Heart right ventricle (tissue), 16 donors: ENCODE results near the gene GSX2. TPM values are rescaled to one million over a fixed set of nuclear protein-coding genes. Genes with fewer than 3 reads are reported as not detected.
"Not testable (repeated sequence)": the region's sequence is repeated elsewhere in the genome, so short reads cannot be mapped to it uniquely, and the experiment has no call there.

Experiments used
- ATAC-seq, 8 donors: fragments of 200-7000 bp; cut with Tn5 transposase; one replicate each; pipeline ENCODE4 v1.9.1; 2020; ENCODE audit warnings: mild to moderate bottlenecking in 8 of 8, moderate library complexity in 8 of 8, moderate number of reproducible peaks in 1 of 8
- DNase-seq, 2 donors: peaks; one replicate each; pipeline ENCODE4 v3.0.0-alpha.2; 2020
- H3K27ac ChIP-seq, 10 donors: fragments of 200-600 bp; sonication (generic) in 2 of 10; one replicate each; pipeline versions ENCODE4 v1.5.0 to v1.8.0; 2020 to 2022; ENCODE audit warnings: mild to moderate bottlenecking in 3 of 10
- H3K27me3 ChIP-seq, 7 donors: fragments of 200-600 bp; one replicate each; pipeline ENCODE4 v1.8.0; 2021 to 2022; ENCODE audit warnings: mild to moderate bottlenecking in 2 of 7
- H3K36me3 ChIP-seq, 9 donors: fragments of 200-600 bp; sonication (generic) in 1 of 9; one replicate each; pipeline versions ENCODE4 v1.5.0 to v1.8.0; 2020 to 2022; ENCODE audit warnings: mild to moderate bottlenecking in 2 of 9
- H3K4me1 ChIP-seq, 9 donors: fragments of 200-600 bp; sonication (generic) in 1 of 9; one replicate each; pipeline versions ENCODE4 v1.5.0 to v1.8.0; 2020 to 2022; ENCODE audit warnings: mild to moderate bottlenecking in 4 of 9
- H3K4me3 ChIP-seq, 10 donors: fragments of 200-600 bp; sonication (generic) in 2 of 10; one replicate each; pipeline versions ENCODE4 v1.5.0 to v1.8.0; 2020 to 2022; ENCODE audit warnings: mild to moderate bottlenecking in 7 of 10, moderate library complexity in 2 of 10
- H3K9me3 ChIP-seq, 11 donors: fragments of 200-600 bp in 10 of 11; sonication (generic) in 2 of 11; one replicate each; pipeline versions ENCODE4 v1.5.0 to v1.8.0; 2013 to 2022; ENCODE audit warnings: mild to moderate bottlenecking in 2 of 11, control low read depth in 1 of 11, moderate library complexity in 1 of 11
- WGBS, 2 donors: extraction: QIAGEN DNeasy Blood & Tissue Kit; methylation state at CpG; one replicate each; pipeline ENCODE4 v1.1.7; 2013; ENCODE audit warnings: inconsistent platforms in 1 of 2; 5-methylcytosine and 5-hydroxymethylcytosine counted together
- intact Hi-C, 10 donors: fragments of 100-400 bp; cut with DNase I; formaldehyde crosslinking; loops; one replicate each; pipeline versions ENCODE4 v1.11.1 to v1.14.2; 2022
- long read RNA-seq, 3 donors: library from polyadenylated mRNA; unstranded; transcript quantifications; one replicate each; pipeline ENCODE4 v2.0.0, GENCODE V29; 2020 to 2021
- polyA plus RNA-seq, 2 donors: library from polyadenylated mRNA; stranded (reverse); fragments of 200-250 nt; gene quantifications; one replicate each; pipeline ENCODE4 v1.2.3, GENCODE V29; 2013
- total RNA-seq, 10 donors: library from RNA; stranded (reverse); fragmentation: NEBNext Ultra II Directional in 3 of 10; extraction: Animal tissue kit (Norgen Biotek cat#: 25700) in 3 of 10; gene quantifications; one replicate each; pipeline versions ENCODE4 v1.2.1 to v1.2.4, GENCODE V29; 2021 to 2023
- TF ChIP-seq, protein P1 (sequence below), 9 donors: fragments of 200-600 bp; sonication (generic) in 2 of 9; IDR thresholded peaks; one replicate each; pipeline versions ENCODE4 v1.5.0 to v1.8.0; 2021 to 2022; ENCODE audit warnings: antibody characterized with exemption in 9 of 9, mild to moderate bottlenecking in 5 of 9, moderate library complexity in 1 of 9
- donor health status: Arrhythmogenic right ventricular cardiomyopathy.
- donor health status: ischemic (EF 13 %, LVEDD 7.1; RV severe dilation, severe dysfunction).
- donor health status: healthy with polysubstance abuse.
- donor health status: DM: no; HTN: yes; CAD: no.
- donor health status: DM: no; HTN: no; CAD: no.
- donor health status: ischemic (EF 25% LVEDD 6.9; RV normal size, moderate dysfunction).
- donor health status: ischemic (EF 25% LVEDD 5.7; RV mildly dilated, moderate dysfunction).
- donor health status: healthy.
- donor health status: DM: yes; HTN: yes; CAD: no.
- donor health status: Ischemic cardiomyopathy.
- donor health status: ischemic (EF 35%, LVEDD 5.7; RV mildly dilated, moderate dysfunction).
- donor health status: nonischemic (EF 11% LVEDD 7.7; RV severe dilation, severe dysfunction).
- donor health status: DM: yes; HTN: yes; CAD: no.
- donor health status: PGD.
- donor health status: ischemic (EF 29% LVEDD 5.4; RV normal size, mild dysfunction).
- donor health status: nonischemic (EF 23%, LVEDD 6.1; RV moderate dilation, normal function).

Gene GSX2
- total RNA-seq = not detected
- not detected for polyA plus RNA-seq
- long read RNA-seq, donor 1 = 0 reads
- long read RNA-seq, donor 2 = 0 reads
- long read RNA-seq, donor 3 = 0 reads

DNA sequence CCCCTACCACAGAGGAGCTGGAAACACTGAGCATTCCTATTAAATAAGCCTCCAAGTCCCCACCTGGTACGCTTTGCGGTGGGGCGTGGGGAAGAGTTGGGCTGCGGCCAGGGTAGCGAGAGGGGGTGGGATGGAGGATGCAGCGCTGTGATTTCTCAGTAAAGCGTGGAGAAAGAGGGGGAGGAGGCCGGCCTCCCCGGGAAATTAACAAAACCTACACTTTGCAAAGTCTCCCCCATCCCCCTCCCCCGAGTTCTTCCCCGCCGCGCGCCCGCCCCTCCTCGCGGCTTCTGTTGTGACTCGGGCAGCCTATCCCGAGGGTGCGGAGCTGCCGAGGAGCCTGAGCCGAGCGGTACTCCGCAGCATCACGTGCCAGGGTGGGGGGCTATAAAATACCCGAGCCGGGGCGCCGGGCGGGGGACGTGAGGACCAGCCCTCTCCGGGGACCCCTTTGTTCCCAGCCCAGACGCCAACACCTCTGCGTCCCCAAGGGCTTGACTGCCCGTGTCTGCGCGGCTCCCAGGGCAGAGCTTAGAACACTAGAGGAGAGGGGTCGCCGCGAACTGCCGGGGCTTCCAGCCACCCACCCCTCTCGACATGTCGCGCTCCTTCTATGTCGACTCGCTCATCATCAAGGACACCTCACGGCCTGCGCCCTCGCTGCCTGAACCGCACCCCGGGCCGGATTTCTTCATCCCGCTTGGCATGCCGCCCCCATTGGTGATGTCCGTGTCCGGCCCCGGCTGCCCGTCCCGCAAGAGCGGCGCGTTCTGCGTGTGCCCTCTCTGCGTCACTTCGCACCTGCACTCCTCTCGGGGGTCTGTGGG lies at the start of gene GSX2:
GSX2 (plus strand) TSS at position 416 of the 827 bp plus-strand sequence; CDS start at position 598, 182 bp downstream.
- H3K27ac ChIP-seq = no peak within 1 kb of the TSS
- no peaks in the 10 kb centered on the region for H3K9me3 ChIP-seq
- intact Hi-C loops = loop anchor here in 1 of 10 donors (10.0 kb wide), 1 partner anchor 115 kb away; no protein-coding TSS in a partner anchor
- DNase-seq (peak in 1 of 2 donors; percentile 36), ATAC-seq (peak in 1 of 8 donors; percentile 49)
- H3K27me3 ChIP-seq = peaks cover 37 to 100% (median 100%) of the 10 kb centered on the region in 7 donors
- WGBS, 2 donors = 0 to 1% methylated on average over 64 to 66 of the region's 66 CpGs
- TF ChIP-seq, protein P1, sequence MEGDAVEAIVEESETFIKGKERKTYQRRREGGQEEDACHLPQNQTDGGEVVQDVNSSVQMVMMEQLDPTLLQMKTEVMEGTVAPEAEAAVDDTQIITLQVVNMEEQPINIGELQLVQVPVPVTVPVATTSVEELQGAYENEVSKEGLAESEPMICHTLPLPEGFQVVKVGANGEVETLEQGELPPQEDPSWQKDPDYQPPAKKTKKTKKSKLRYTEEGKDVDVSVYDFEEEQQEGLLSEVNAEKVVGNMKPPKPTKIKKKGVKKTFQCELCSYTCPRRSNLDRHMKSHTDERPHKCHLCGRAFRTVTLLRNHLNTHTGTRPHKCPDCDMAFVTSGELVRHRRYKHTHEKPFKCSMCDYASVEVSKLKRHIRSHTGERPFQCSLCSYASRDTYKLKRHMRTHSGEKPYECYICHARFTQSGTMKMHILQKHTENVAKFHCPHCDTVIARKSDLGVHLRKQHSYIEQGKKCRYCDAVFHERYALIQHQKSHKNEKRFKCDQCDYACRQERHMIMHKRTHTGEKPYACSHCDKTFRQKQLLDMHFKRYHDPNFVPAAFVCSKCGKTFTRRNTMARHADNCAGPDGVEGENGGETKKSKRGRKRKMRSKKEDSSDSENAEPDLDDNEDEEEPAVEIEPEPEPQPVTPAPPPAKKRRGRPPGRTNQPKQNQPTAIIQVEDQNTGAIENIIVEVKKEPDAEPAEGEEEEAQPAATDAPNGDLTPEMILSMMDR (IDR thresholded peaks at IDR 0.05) = no peak
- peaks cover 8 to 47% (median 27%) of the 10 kb centered on the region in 9 donors for H3K4me1 ChIP-seq
- no peaks in the 10 kb centered on the region for H3K36me3 ChIP-seq
- peak within 1 kb of the TSS; percentile 17 to 53 (median 41) for H3K4me3 ChIP-seq

DNA sequence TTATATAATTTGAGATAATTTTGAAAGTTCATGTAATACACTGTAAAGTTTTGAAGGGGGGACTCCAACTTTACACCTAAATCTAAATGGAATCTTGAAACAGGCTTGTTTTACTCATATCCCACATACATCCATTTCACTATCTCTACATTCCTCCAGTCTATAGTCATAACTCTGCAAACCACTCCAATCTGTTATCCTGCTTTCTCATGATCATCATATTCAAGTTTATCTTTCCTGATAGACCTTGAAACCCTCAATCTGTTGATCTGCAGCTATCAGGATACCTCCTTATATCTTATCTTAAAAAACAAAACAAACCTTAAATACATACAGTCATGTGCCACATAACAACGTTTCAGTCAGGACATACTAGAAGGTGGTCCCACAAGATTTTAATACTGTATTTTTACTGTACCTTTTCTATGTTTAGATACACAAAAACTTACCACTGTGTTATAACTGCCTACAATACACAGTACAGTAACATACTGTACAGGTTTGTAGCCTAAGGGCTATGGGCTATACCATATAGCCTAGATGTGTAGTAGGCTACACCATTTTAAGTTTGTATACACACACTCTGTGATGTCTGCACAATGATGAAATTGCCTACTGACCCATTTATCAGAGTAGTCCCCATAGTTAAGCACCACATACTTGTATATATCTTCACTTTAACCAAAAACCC lies 49.6 kb upstream of the GSX2 start:
- peaks cover 0 to 5% (median 0%) of the 10 kb centered on the region in 11 donors for H3K9me3 ChIP-seq
- H3K27me3 ChIP-seq = no peaks in the 10 kb centered on the region
- no peak overlapping the region for H3K27ac ChIP-seq
- intact Hi-C loops = no loop called here
- H3K36me3 ChIP-seq = peaks cover 0 to 21% (median 5%) of the 10 kb centered on the region in 9 donors
- TF ChIP-seq, protein P1 (IDR thresholded peaks at IDR 0.05) = no peak
- H3K4me1 ChIP-seq = peaks cover 0 to 50% (median 27%) of the 10 kb centered on the region in 9 donors
- 10 to 25% methylated on average over 1 of the region's 1 CpG for WGBS, 2 donors
- no peak overlapping the region for H3K4me3 ChIP-seq
- ATAC-seq (no peak), DNase-seq (no peak)

DNA sequence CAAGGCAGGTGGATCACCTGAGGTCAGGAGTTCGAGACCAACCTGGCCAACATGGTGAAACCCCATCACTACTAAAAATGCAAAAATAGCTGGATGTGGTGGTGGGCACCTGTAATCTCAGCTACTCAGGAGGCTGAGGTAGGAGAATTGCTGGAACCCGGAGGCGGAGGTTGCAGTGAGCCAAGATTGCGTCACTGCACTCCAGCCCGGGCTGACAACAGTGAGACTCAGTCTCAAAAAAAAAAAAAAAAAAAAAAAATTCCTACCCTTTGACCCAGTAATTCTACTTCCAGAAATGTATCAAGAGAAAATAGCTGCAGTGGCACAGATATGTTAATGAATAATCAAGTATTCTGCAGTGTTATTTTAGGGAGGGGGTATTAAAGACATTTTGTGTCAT lies 46.6 kb upstream of the GSX2 start:
- ATAC-seq, H3K9me3 ChIP-seq, H3K36me3 ChIP-seq, H3K4me3 ChIP-seq, intact Hi-C loops, DNase-seq, H3K27me3 ChIP-seq, H3K27ac ChIP-seq: not testable (repeated sequence)
- WGBS, 2 donors = 86 to 87% methylated on average over 5 of the region's 5 CpGs
- peaks cover 7 to 79% (median 48%) of the 10 kb centered on the region in 9 donors for H3K4me1 ChIP-seq

DNA sequence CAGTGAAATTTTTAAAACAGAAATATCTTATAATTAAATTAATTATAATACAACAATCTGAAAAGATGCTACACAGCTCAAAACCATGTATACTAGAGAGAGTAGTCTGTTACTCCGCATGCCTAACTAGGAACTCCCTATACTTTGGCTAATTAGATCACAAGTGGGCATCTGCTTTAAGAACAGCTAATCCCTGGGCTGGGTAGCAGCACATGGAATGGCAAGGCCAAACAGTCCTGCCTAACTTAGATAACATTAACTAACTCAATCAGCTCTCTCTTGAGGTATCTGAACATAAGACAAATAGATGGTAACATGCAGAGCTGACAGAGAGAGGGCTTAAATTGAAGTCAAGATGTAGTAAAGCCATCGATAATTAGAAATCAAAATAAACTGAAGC lies 45.5 kb upstream of the GSX2 start:
- WGBS, 2 donors = 96% methylated on average over 2 of the region's 2 CpGs
- intact Hi-C loops = no loop called here
- TF ChIP-seq, protein P1 (IDR thresholded peaks at IDR 0.05) = no peak
- ATAC-seq (no peak), DNase-seq (no peak)
- no peaks in the 10 kb centered on the region for H3K36me3 ChIP-seq
- no peak overlapping the region for H3K27ac ChIP-seq
- H3K9me3 ChIP-seq = no peaks in the 10 kb centered on the region
- peaks cover 7 to 82% (median 51%) of the 10 kb centered on the region in 9 donors for H3K4me1 ChIP-seq
- H3K4me3 ChIP-seq = no peak overlapping the region
- no peaks in the 10 kb centered on the region for H3K27me3 ChIP-seq
